Keratinocyte (primary cell): ENCODE measurements around the gene GFOD1. TPM values are rescaled to one million over a fixed set of nuclear protein-coding genes. Genes with fewer than 3 reads are reported as not detected.

ENCODE experiments used
- DNase-seq: peaks from one replicate; pipeline ENCODE4 v3.0.0-alpha.2; 2011; ENCODE audit warnings: low read depth, missing footprints, low spot score
- FAIRE-seq: peaks from 2 replicates; lab custom pipeline; 2011; peaks lifted over from hg19 to GRCh38; lab: Jason Lieb, UNC
- H2AFZ ChIP-seq: 2 replicates; pipeline ENCODE4 v1.6.0; 2012; ENCODE audit warnings: low read length, control low read depth, inconsistent platforms; ENCODE audit not compliant: control insufficient read depth
- H3K27ac ChIP-seq: 2 replicates; pipeline ENCODE4 v1.5.1; 2011; ENCODE audit warnings: low read length; ENCODE audit not compliant: control insufficient read depth, insufficient read depth
- H3K27me3 ChIP-seq: 3 replicates; pipeline ENCODE4 v1.6.0; 2011; ENCODE audit warnings: low read length; ENCODE audit not compliant: control insufficient read depth, insufficient read depth; ENCODE audit errors: extremely low read depth
- H3K36me3 ChIP-seq, 2 experiments: 2 replicates in 1 of 2; 3 replicates in 1 of 2; pipeline ENCODE4 v1.5.1; 2011; ENCODE audit warnings: low read length in 2 of 2, mild to moderate bottlenecking in 1 of 2; ENCODE audit not compliant: control insufficient read depth in 2 of 2, insufficient read depth in 2 of 2; ENCODE audit errors: extremely low read depth in 1 of 2
- H3K4me1 ChIP-seq: 3 replicates; pipeline ENCODE4 v1.5.1; 2011; ENCODE audit warnings: low read length; ENCODE audit not compliant: control insufficient read depth, insufficient read depth; ENCODE audit errors: extremely low read depth
- H3K4me2 ChIP-seq: 3 replicates; pipeline ENCODE4 v1.6.0; 2011; ENCODE audit warnings: low read depth, low read length; ENCODE audit not compliant: control insufficient read depth, insufficient read depth; ENCODE audit errors: extremely low read depth
- H3K4me3 ChIP-seq, 3 experiments: fragments of 200-600 bp in 1 of 3; sonication (generic) in 1 of 3; 2 replicates in 2 of 3; 3 replicates in 1 of 3; pipeline ENCODE4 v1.5.1; 2011 to 2016; ENCODE audit warnings: low read length in 3 of 3, mild to moderate bottlenecking in 3 of 3, control low read depth in 2 of 3, inconsistent platforms in 1 of 3, low read depth in 1 of 3, mixed read lengths in 1 of 3, mixed run types in 1 of 3, moderate library complexity in 1 of 3; ENCODE audit not compliant: control insufficient read depth in 2 of 3, insufficient read depth in 2 of 3; ENCODE audit errors: extremely low read depth in 1 of 3
- H3K79me2 ChIP-seq: 2 replicates; pipeline ENCODE4 v1.6.0; 2012; ENCODE audit warnings: low read length; ENCODE audit not compliant: control insufficient read depth, insufficient read depth
- H3K9ac ChIP-seq: 3 replicates; pipeline ENCODE4 v1.6.0; 2011; ENCODE audit warnings: low read length; ENCODE audit not compliant: control insufficient read depth, insufficient read depth; ENCODE audit errors: extremely low read depth
- H3K9me1 ChIP-seq: 3 replicates; pipeline ENCODE4 v1.6.0; 2011; ENCODE audit warnings: low read length; ENCODE audit not compliant: control insufficient read depth, insufficient read depth; ENCODE audit errors: extremely low read depth
- H3K9me3 ChIP-seq: 2 replicates; pipeline ENCODE4 v1.5.1; 2012; ENCODE audit warnings: low read depth, low read length; ENCODE audit not compliant: control insufficient read depth
- H4K20me1 ChIP-seq: 3 replicates; pipeline ENCODE4 v1.6.0; 2011; ENCODE audit warnings: low read length; ENCODE audit not compliant: control insufficient read depth, insufficient read depth; ENCODE audit errors: extremely low read depth
- CTCF ChIP-seq, 3 experiments: IDR thresholded peaks in 1 of 3; conservative IDR thresholded peaks in 1 of 3; optimal IDR thresholded peaks in 1 of 3; 2 replicates in 2 of 3; 3 replicates in 1 of 3; pipeline versions ENCODE3 to v1.5.1; 2011; ENCODE audit warnings: low read length in 3 of 3, mild to moderate bottlenecking in 3 of 3, moderate library complexity in 2 of 3, control low read depth in 1 of 3, inconsistent platforms in 1 of 3; ENCODE audit not compliant: insufficient read depth in 2 of 3; ENCODE audit errors: extremely low read depth in 1 of 3
- EZH2 ChIP-seq: IDR thresholded peaks from one replicate; pipeline ENCODE4 v1.6.1; 2012; ENCODE audit warnings: inconsistent platforms, mild to moderate bottlenecking, low read length, moderate library complexity
- dilution Hi-C: fragments of 300-500 bp; cut with MboI; formaldehyde crosslinking; loops from one replicate; pipeline ENCODE4 v1.7.0; 2020; ENCODE audit warnings: low sequenced_read_pairs; ENCODE audit not compliant: extremely low pct_ligation_motif_present
- polyA plus RNA-seq, 5 experiments: library from polyadenylated mRNA; depleted of rRNA in 3 of 5; stranded (reverse) in 3 of 5; stranded (forward) in 1 of 5; unstranded in 1 of 5; fragments of >200 nt; gene quantifications; 1 replicate in 1 of 5; 2 replicates in 3 of 5; 3 replicates in 1 of 5; pipeline versions ENCODE4 v1.2.1 to v1.2.3, GENCODE V29; 2011 to 2012; ENCODE audit warnings: missing spikeins in 2 of 5, low read depth in 1 of 5, low replicate concordance in 1 of 5

Gene GFOD1
- polyA plus RNA-seq, 1 donor (not counting 4 experiments of a cell fraction or from before 2014, with no cell fraction given), result 7.2 TPM

- H4K20me1 ChIP-seq, result no peaks in the 10 kb centered on the region
- H3K9ac ChIP-seq, result no peak overlapping the region
- no peak for TF ChIP-seq EZH2
- TF ChIP-seq CTCF (optimal IDR thresholded peaks at IDR 0.05 in 1 of 3, IDR thresholded peaks at IDR 0.05 in 1 of 3, conservative IDR thresholded peaks at IDR 0.05 in 1 of 3; ENCODE audit: extremely low read depth in 1 of 3, insufficient read depth in 2 of 3, low read length in 3 of 3), result peak in 2 of 3 experiments; percentile 44 to 46
- dilution Hi-C loops, result no loop called here
- DNase-seq (no peak), FAIRE-seq (no peak)
- H3K79me2 ChIP-seq, result no peaks in the 10 kb centered on the region
- peaks cover 10% of the 10 kb centered on the region for H3K4me1 ChIP-seq
- H3K4me3 ChIP-seq, result no peak overlapping the region
- no peak overlapping the region for H3K4me2 ChIP-seq
- H3K9me1 ChIP-seq, result no peaks in the 10 kb centered on the region
- no peaks in the 10 kb centered on the region for H3K36me3 ChIP-seq
- H3K27me3 ChIP-seq, result no peaks in the 10 kb centered on the region
- H3K27ac ChIP-seq, result no peak overlapping the region
- H2AFZ ChIP-seq, result no peak overlapping the region
- H3K9me3 ChIP-seq, result no peaks in the 10 kb centered on the region
These were observed 155.7 kb downstream of the GFOD1 start for GRCh38 chr6:13331516-13332348.

GRCh38 chr6:13328875-13329183, 158.6 kb downstream of the GFOD1 start:
- DNase-seq (no peak), FAIRE-seq (no peak)
- Histone ChIP-seq H3K27me3 (no peaks in the 10 kb centered on the region), H3K4me3 (peak overlapping the region; percentile 74 to 89 (median 81)), H3K9me3 (no peaks in the 10 kb centered on the region), H3K4me1 (peaks cover 6% of the 10 kb centered on the region), H3K9ac (peak overlapping the region; percentile 90), H4K20me1 (no peaks in the 10 kb centered on the region), H3K4me2 (peak overlapping the region; percentile 84), H3K27ac (peak overlapping the region; percentile 87), H3K36me3 (no peaks in the 10 kb centered on the region), H3K9me1 (no peaks in the 10 kb centered on the region), H2AFZ (peak overlapping the region; percentile 81), H3K79me2 (no peaks in the 10 kb centered on the region)
- TF ChIP-seq EZH2 (no peak), CTCF (optimal IDR thresholded peaks at IDR 0.05 in 1 of 3, IDR thresholded peaks at IDR 0.05 in 1 of 3, conservative IDR thresholded peaks at IDR 0.05 in 1 of 3; ENCODE audit: extremely low read depth in 1 of 3, insufficient read depth in 2 of 3, low read length in 3 of 3) (no peak)
- dilution Hi-C loops, result no loop called here
